IPS-11a (cell line): ENCODE measurements around the gene PRR23A.
"Not testable (repeated sequence)": the region's sequence is repeated elsewhere in the genome, so short reads cannot be mapped to it uniquely, and the experiment has no call there.

ENCODE experiments used
- H3K4me3 ChIP-seq: one replicate; pipeline ENCODE4 v1.5.1; 2013; ENCODE audit warnings: low read depth, low read length, control low read depth

The PRR23A gene

GRCh38 chr3:139006051-139006716 lies at the start of gene PRR23A:
PRR23A (minus strand) TSS chr3:139006268; CDS start chr3:139006268, 0 bp downstream.
- no peak within 1 kb of the TSS for H3K4me3 ChIP-seq

GRCh38 chr3:139052802-139053600 lies 46.9 kb upstream of the PRR23A start:
- no peak overlapping the region for H3K4me3 ChIP-seq

GRCh38 chr3:139044366-139045210 lies 38.5 kb upstream of the PRR23A start, which contains the start of gene PRR23C:
PRR23C (minus strand) TSS chr3:139044892; CDS start chr3:139044620, 272 bp downstream.
- H3K4me3 ChIP-seq: no peak within 1 kb of the TSS

- no peak overlapping the region for H3K4me3 ChIP-seq
These were observed 37.7 kb upstream of the PRR23A start for GRCh38 chr3:139043554-139044365.

- no peak overlapping the region for H3K4me3 ChIP-seq
These were observed 31.4 kb upstream of the PRR23A start for GRCh38 chr3:139037478-139037877.

- no peak overlapping the region for H3K4me3 ChIP-seq
These were observed 26.4 kb upstream of the PRR23A start for GRCh38 chr3:139032326-139033002.

- H3K4me3 ChIP-seq: not testable (repeated sequence)
These were observed 24.5 kb upstream of the PRR23A start for GRCh38 chr3:139030576-139030975.

- H3K4me3 ChIP-seq: no peak overlapping the region
These were observed 18.9 kb upstream of the PRR23A start for GRCh38 chr3:139024968-139025367.

GRCh38 chr3:139020868-139021234 lies 14.8 kb upstream of the PRR23A start, which contains the start of gene PRR23B:
PRR23B (minus strand) TSS chr3:139020926; CDS start chr3:139020661, 265 bp downstream.
- H3K4me3 ChIP-seq: no peak within 1 kb of the TSS

- no peak overlapping the region for H3K4me3 ChIP-seq
These were observed 14.2 kb upstream of the PRR23A start for GRCh38 chr3:139020036-139020867.

GRCh38 chr3:139016430-139017048 lies 10.5 kb upstream of the PRR23A start:
- H3K4me3 ChIP-seq: no peak overlapping the region

GRCh38 chr3:139005356-139005993 lies 593 bp downstream of the PRR23A start:
- H3K4me3 ChIP-seq: no peak overlapping the region

- H3K4me3 ChIP-seq: no peak overlapping the region
These were observed 10.4 kb downstream of the PRR23A start for GRCh38 chr3:138995706-138996105.

- H3K4me3 ChIP-seq: no peak overlapping the region
These were observed 18.9 kb downstream of the PRR23A start for GRCh38 chr3:138987181-138987580.

- no peak overlapping the region for H3K4me3 ChIP-seq
These were observed 20.1 kb downstream of the PRR23A start for GRCh38 chr3:138985932-138986331.

GRCh38 chr3:138984816-138985215 lies 21.3 kb downstream of the PRR23A start:
- H3K4me3 ChIP-seq: no peak overlapping the region

GRCh38 chr3:138976047-138976446 lies 30.0 kb downstream of the PRR23A start:
- no peak overlapping the region for H3K4me3 ChIP-seq

- H3K4me3 ChIP-seq: no peak overlapping the region
These were observed 30.7 kb downstream of the PRR23A start for GRCh38 chr3:138975351-138975750.
